H1 (cell line): ENCODE data around the gene ZMYND15. TPM values are rescaled to one million over a fixed set of nuclear protein-coding genes. Genes with fewer than 3 reads are reported as not detected.
A peak's percentile ranks its signal among the peaks of the same experiment; 100 is the strongest.
"Not testable (repeated sequence)": the region's sequence is repeated elsewhere in the genome, so short reads cannot be mapped to it uniquely, and the experiment has no call there.

Experiments used
- CTCF ChIA-PET: fragments of 300-600 bp; sonication (Branson Sonifier 250); formaldehyde crosslinking; loops from one replicate; lab custom pipeline; 2021; ENCODE audit not compliant: partially characterized antibody; lab: Charles Lee
- POLR2A ChIA-PET: fragments of 300-600 bp; sonication (Branson Sonifier 250); formaldehyde crosslinking; loops from one replicate; lab custom pipeline; 2021; ENCODE audit warnings: inconsistent platforms; ENCODE audit not compliant: partially characterized antibody; lab: Charles Lee
- DNase-seq, 2 experiments: peaks; one replicate each; pipeline versions ENCODE4 v3.0.0 to v3.0.0-alpha.2; 2010 to 2022; ENCODE audit warnings: low spot score in 2 of 2, low read depth in 1 of 2, mixed read lengths in 1 of 2
- FAIRE-seq: peaks from 2 replicates; lab custom pipeline; 2011; peaks lifted over from hg19 to GRCh38; lab: Jason Lieb, UNC
- H2AFZ ChIP-seq: 2 replicates; pipeline ENCODE4 v1.8.1; 2012; ENCODE audit warnings: low read length, inconsistent platforms
- H2AK5ac ChIP-seq: 2 replicates; pipeline ENCODE4 v1.6.1; 2013; ENCODE audit warnings: low read depth, low read length
- H2BK120ac ChIP-seq: replicated peaks from 2 replicates; pipeline ENCODE3; 2013; ENCODE audit warnings: low read depth, low read length, inconsistent platforms
- H2BK12ac ChIP-seq: 2 replicates; pipeline ENCODE4 v1.6.1; 2013; ENCODE audit warnings: low read depth, low read length
- H2BK15ac ChIP-seq: 2 replicates; pipeline ENCODE4 v1.6.1; 2013; ENCODE audit warnings: low read length
- H2BK20ac ChIP-seq: 2 replicates; pipeline ENCODE4 v1.6.1; 2013; ENCODE audit warnings: low read length
- H2BK5ac ChIP-seq: 2 replicates; pipeline ENCODE4 v1.6.1; 2013; ENCODE audit warnings: low read depth, low read length
- H3K14ac ChIP-seq: 2 replicates; pipeline ENCODE4 v1.6.1; 2013; ENCODE audit warnings: inconsistent platforms; ENCODE audit not compliant: insufficient read length
- H3K18ac ChIP-seq: 2 replicates; pipeline ENCODE4 v1.6.1; 2013; ENCODE audit warnings: low read length; ENCODE audit errors: extremely low read depth
- H3K23ac ChIP-seq: 2 replicates; pipeline ENCODE4 v1.6.1; 2013; ENCODE audit warnings: inconsistent platforms; ENCODE audit not compliant: insufficient read length
- H3K23me2 ChIP-seq: 2 replicates; pipeline ENCODE4 v1.6.1; 2013; ENCODE audit warnings: low read depth, low read length
- H3K27ac ChIP-seq: 2 replicates; pipeline ENCODE4 v1.6.1; 2011; ENCODE audit warnings: low read depth, low read length, inconsistent platforms
- H3K27me3 ChIP-seq, 4 experiments: replicated peaks in 1 of 4; 1 replicate in 1 of 4; 2 replicates in 3 of 4; pipeline versions ENCODE4 v1.6.1 to v1.8.1; 2011 to 2013; ENCODE audit warnings: low read length in 3 of 4, mild to moderate bottlenecking in 3 of 4, inconsistent platforms in 2 of 4, mixed read lengths in 2 of 4, moderate library complexity in 1 of 4; ENCODE audit not compliant: control insufficient read depth in 3 of 4, insufficient read depth in 3 of 4; ENCODE audit errors: extremely low read depth in 1 of 4
- H3K36me3 ChIP-seq, 4 experiments: 2 replicates each; pipeline versions ENCODE4 v1.6.1 to v1.8.1; 2011 to 2013; ENCODE audit warnings: mild to moderate bottlenecking in 4 of 4, low read length in 3 of 4, moderate library complexity in 2 of 4, control low read depth in 1 of 4, inconsistent platforms in 1 of 4; ENCODE audit not compliant: insufficient read depth in 4 of 4, control insufficient read depth in 2 of 4
- H3K4ac ChIP-seq: replicated peaks from 2 replicates; pipeline ENCODE3; 2013; ENCODE audit warnings: low read length, low read depth, mixed read lengths, inconsistent platforms; ENCODE audit not compliant: insufficient read length
- H3K4me1 ChIP-seq, 4 experiments: replicated peaks in 1 of 4; 1 replicate in 1 of 4; 2 replicates in 3 of 4; pipeline versions ENCODE4 v1.6.1 to v1.8.1; 2011 to 2013; ENCODE audit warnings: low read length in 3 of 4, inconsistent platforms in 2 of 4, mixed read lengths in 1 of 4; ENCODE audit not compliant: insufficient read depth in 4 of 4, control insufficient read depth in 3 of 4
- H3K4me2 ChIP-seq, 2 experiments: 2 replicates each; pipeline versions ENCODE4 v1.6.1 to v1.8.1; 2011 to 2013; ENCODE audit warnings: low read depth in 2 of 2, low read length in 2 of 2, control low read depth in 1 of 2, inconsistent platforms in 1 of 2, mild to moderate bottlenecking in 1 of 2; ENCODE audit not compliant: insufficient read depth in 1 of 2
- H3K4me3 ChIP-seq, 4 experiments: fragments of 200-600, 300-600 bp in 1 of 4; sonication (generic), shearing (Covaris generic), sonication (Bioruptor Twin) in 1 of 4; 2 replicates each; pipeline versions ENCODE4 v1.5.1 to v1.8.1; 2011 to 2016; ENCODE audit warnings: low read length in 4 of 4, low read depth in 3 of 4, control low read depth in 2 of 4, inconsistent platforms in 2 of 4, mild to moderate bottlenecking in 2 of 4, mixed read lengths in 1 of 4, moderate library complexity in 1 of 4; ENCODE audit not compliant: insufficient read depth in 2 of 4; ENCODE audit errors: extremely low read depth in 1 of 4
- H3K56ac ChIP-seq: replicated peaks from 2 replicates; pipeline ENCODE3; 2013; ENCODE audit warnings: low read depth, mild to moderate bottlenecking, mixed read lengths, low read length, inconsistent platforms; ENCODE audit not compliant: insufficient read length
- H3K79me1 ChIP-seq: 2 replicates; pipeline ENCODE4 v1.6.1; 2013; ENCODE audit warnings: low read depth, low read length, control low read depth
- H3K79me2 ChIP-seq, 2 experiments: 2 replicates each; pipeline versions ENCODE4 v1.6.1 to v1.8.1; 2012 to 2013; ENCODE audit warnings: low read length in 2 of 2, mild to moderate bottlenecking in 2 of 2, inconsistent platforms in 1 of 2; ENCODE audit not compliant: insufficient read depth in 2 of 2, control insufficient read depth in 1 of 2
- H3K9ac ChIP-seq, 4 experiments: replicated peaks in 1 of 4; 1 replicate in 1 of 4; 2 replicates in 3 of 4; pipeline versions ENCODE4 v1.6.1 to v1.8.1; 2011 to 2013; ENCODE audit warnings: low read depth in 3 of 4, low read length in 3 of 4, control low read depth in 2 of 4, mild to moderate bottlenecking in 2 of 4, moderate library complexity in 2 of 4, inconsistent platforms in 1 of 4; ENCODE audit errors: extremely low read depth in 1 of 4
- H3K9me3 ChIP-seq, 2 experiments: 2 replicates each; pipeline versions ENCODE4 v1.6.1 to v1.8.1; 2012 to 2013; ENCODE audit warnings: mild to moderate bottlenecking in 2 of 2, moderate library complexity in 2 of 2, control low read depth in 1 of 2, inconsistent platforms in 1 of 2, low read depth in 1 of 2, low read length in 1 of 2, mixed read lengths in 1 of 2; ENCODE audit not compliant: insufficient read depth in 2 of 2
- H4K20me1 ChIP-seq, 2 experiments: replicated peaks in 1 of 2; 2 replicates each; pipeline versions ENCODE3 to v1.8.1; 2011 to 2013; ENCODE audit warnings: inconsistent platforms in 2 of 2, low read length in 2 of 2, mild to moderate bottlenecking in 1 of 2; ENCODE audit not compliant: insufficient read depth in 2 of 2, control insufficient read depth in 1 of 2
- H4K5ac ChIP-seq: 2 replicates; pipeline ENCODE4 v1.6.1; 2013; ENCODE audit warnings: low read length, low read depth, mixed read lengths, inconsistent platforms; ENCODE audit not compliant: insufficient read length
- H4K8ac ChIP-seq: 2 replicates; pipeline ENCODE4 v1.8.0; 2013; ENCODE audit warnings: mild to moderate bottlenecking, moderate library complexity, low read length, inconsistent platforms; ENCODE audit not compliant: insufficient read depth; ENCODE audit errors: extremely low read depth
- H4K91ac ChIP-seq: replicated peaks from 2 replicates; pipeline ENCODE3; 2013; ENCODE audit warnings: low read length, mixed read lengths, inconsistent platforms; ENCODE audit not compliant: insufficient read length
- E2F6 ChIP-seq: IDR thresholded peaks from 2 replicates; pipeline ENCODE4 v1.6.1; 2012; ENCODE audit warnings: inconsistent platforms
- EGR1 ChIP-seq: IDR thresholded peaks from 2 replicates; pipeline ENCODE4 v1.6.1; 2011; ENCODE audit warnings: low read depth, low read length, borderline replicate concordance
- MAX ChIP-seq: IDR thresholded peaks from 2 replicates; pipeline ENCODE4 v1.6.1; 2012; ENCODE audit warnings: inconsistent platforms
- RFX5 ChIP-seq: IDR thresholded peaks from 2 replicates; pipeline ENCODE4 v1.6.1; 2011; ENCODE audit warnings: low read depth, low read length, improper control_type of control experiment, borderline replicate concordance
- SUZ12 ChIP-seq: fragments of 200-600 bp; sonication (generic); IDR thresholded peaks from 2 replicates; pipeline ENCODE4 v1.6.1; 2012; ENCODE audit warnings: mild to moderate bottlenecking, inconsistent platforms, low read length, moderate library complexity, mixed read lengths
- TCF12 ChIP-seq: IDR thresholded peaks from 2 replicates; pipeline ENCODE4 v1.6.1; 2011; ENCODE audit warnings: low read depth, mild to moderate bottlenecking, low read length
- whole genome bisulfite sequencing, 2 experiments: shearing (Covaris generic) in 1 of 2; methylation state at CpG; one replicate each; pipeline versions ENCODE4 v1.1.6 to v1.1.7; 2013 to 2015; ENCODE audit warnings: low lambda C conversion rate in 2 of 2, mixed read lengths in 2 of 2, inconsistent platforms in 1 of 2, low coverage in 1 of 2, missing lambda C conversion rate in 1 of 2; ENCODE audit not compliant: insufficient replicate concordance in 2 of 2, insufficient coverage in 1 of 2, insufficient read length in 1 of 2; ENCODE audit errors: extremely low coverage in 1 of 2, missing lambda C conversion rate in 1 of 2; 5-methylcytosine and 5-hydroxymethylcytosine counted together
- polyA plus RNA-seq, 7 experiments: library from polyadenylated mRNA; depleted of rRNA in 3 of 7; stranded (reverse) in 5 of 7; unstranded in 2 of 7; fragments of >200 nt in 5 of 7; fragments of 200-250 nt in 2 of 7; gene quantifications; 1 replicate in 5 of 7; 2 replicates in 1 of 7; 4 replicates in 1 of 7; pipeline versions ENCODE4 v1.2.1 to v1.2.3, GENCODE V29; 2011 to 2013; ENCODE audit warnings: missing spikeins in 2 of 7, mixed read lengths in 2 of 7
- total RNA-seq: library from RNA; stranded (reverse); fragmentation: NEBNext Ultra II Directional; extraction: Animal tissue kit (Norgen Biotek cat#: 25700); gene quantifications from 2 replicates; pipeline ENCODE4 v1.2.1, GENCODE V29; 2021

The ZMYND15 gene
- total and polyA plus RNA-seq, 2 of the 8 experiments (the other 6 are each of a cell fraction or from before 2014, with no cell fraction given) = 0.53 to 0.58 TPM

GRCh38 chr17:4739122-4740024 is at the start of gene ZMYND15, which contains the start of gene CXCL16 (continued):
- TF ChIP-seq EGR1 (peak; percentile 54; the same call in 1 of the 2 replicates), TCF12 (no peak), E2F6 (peak; percentile 32; the same call in 1 of the 2 replicates), RFX5 (no peak), SUZ12 (peak; percentile 90), MAX (peak; percentile 33; the same call in 1 of the 2 replicates)

- not testable (repeated sequence) for H3K4me3 ChIP-seq, H2BK20ac ChIP-seq, H3K9ac ChIP-seq, H3K56ac ChIP-seq, H3K4me1 ChIP-seq, H3K18ac ChIP-seq, H3K4me2 ChIP-seq, H3K4ac ChIP-seq, H2AFZ ChIP-seq, H4K91ac ChIP-seq, H2BK12ac ChIP-seq, H3K23me2 ChIP-seq, H2BK120ac ChIP-seq, H4K8ac ChIP-seq, H3K9me3 ChIP-seq, DNase-seq, H3K27me3 ChIP-seq, H2BK15ac ChIP-seq, H4K5ac ChIP-seq, H3K27ac ChIP-seq, H3K79me1 ChIP-seq, H3K23ac ChIP-seq, H3K14ac ChIP-seq, H2AK5ac ChIP-seq, FAIRE-seq, H2BK5ac ChIP-seq
- ChIA-PET POLR2A (interaction anchor here (1.2 to 1.7 kb wide), 3 partner anchors 14 to 254 kb away, joined by 3 to 5 read pairs (median 3); partner anchors contain the start of gene PELP1), CTCF (interaction anchor here (0.9 to 1.4 kb wide), 3 partner anchors 19 to 128 kb away, joined by 3 to 4 read pairs (median 4); no protein-coding TSS in a partner anchor)
- Histone ChIP-seq H4K20me1 (peaks cover 10 to 11% of the 10 kb centered on the region in 2 experiments), H3K36me3 (peaks cover 6 to 30% (median 21%) of the 10 kb centered on the region in 4 experiments), H3K79me2 (peaks cover 21 to 81% of the 10 kb centered on the region in 2 experiments)
- 81% methylated on average over 12 of the region's 12 CpGs; no CpG with 5 or more reads in 1 of the 2 experiments for WGBS, 2 experiments
Measured at GRCh38 chr17:4689872-4690271, 49.8 kb upstream of the ZMYND15 start.
